GM19351 (cell line): Measurements from ENCODE around the gene RNF181.
"Not testable (repeated sequence)": the region's sequence is repeated elsewhere in the genome, so short reads cannot be mapped to it uniquely, and the experiment has no call there.

ENCODE experiments used
- ATAC-seq: cut with Tn5 transposase; IDR thresholded peaks from one replicate; pipeline ENCODE4 v1.9.1; 2021; ENCODE audit warnings: mild to moderate bottlenecking, moderate library complexity; ENCODE audit not compliant: unreplicated experiment

Gene RNF181

GRCh38 chr2:85611705-85612587 lies 16.4 kb downstream of the RNF181 start, which contains the start of gene C2orf68:
Gene C2orf68, minus strand, starts transcription at chr2:85612066. Its CDS starts 82 bp downstream, at chr2:85611984.
- peak; percentile 76 for ATAC-seq

GRCh38 chr2:85613717-85614515 lies 18.4 kb downstream of the RNF181 start:
- no peak for ATAC-seq

- not testable (repeated sequence) for ATAC-seq
Measured at GRCh38 chr2:85614757-85615156, 19.2 kb downstream of the RNF181 start.

- ATAC-seq: no peak
Measured at GRCh38 chr2:85615413-85615728, 19.8 kb downstream of the RNF181 start.

- not testable (repeated sequence) for ATAC-seq
Measured at GRCh38 chr2:85617723-85618122, 22.2 kb downstream of the RNF181 start.

GRCh38 chr2:85619617-85620016 lies 24.1 kb downstream of the RNF181 start:
- ATAC-seq: no peak

- no peak for ATAC-seq
Measured at GRCh38 chr2:85621338-85621737, 25.8 kb downstream of the RNF181 start.

GRCh38 chr2:85623991-85624390 lies 28.4 kb downstream of the RNF181 start:
- ATAC-seq: no peak

GRCh38 chr2:85628658-85629057 lies 33.1 kb downstream of the RNF181 start:
- peak; percentile 56 for ATAC-seq

GRCh38 chr2:85631316-85631715 lies 35.8 kb downstream of the RNF181 start:
- no peak for ATAC-seq

- no peak for ATAC-seq
Measured at GRCh38 chr2:85635011-85635410, 39.5 kb downstream of the RNF181 start.

GRCh38 chr2:85635636-85636035 lies 40.1 kb downstream of the RNF181 start:
- no peak for ATAC-seq

- ATAC-seq: peak; percentile 64
Measured at GRCh38 chr2:85642725-85643124, 47.2 kb downstream of the RNF181 start.

GRCh38 chr2:85644909-85645308 lies 49.4 kb downstream of the RNF181 start:
- no peak for ATAC-seq

- no peak for ATAC-seq
Measured at GRCh38 chr2:85646166-85646565, 50.6 kb downstream of the RNF181 start.
